ENCODE results near the gene NSUN2.

DNA sequence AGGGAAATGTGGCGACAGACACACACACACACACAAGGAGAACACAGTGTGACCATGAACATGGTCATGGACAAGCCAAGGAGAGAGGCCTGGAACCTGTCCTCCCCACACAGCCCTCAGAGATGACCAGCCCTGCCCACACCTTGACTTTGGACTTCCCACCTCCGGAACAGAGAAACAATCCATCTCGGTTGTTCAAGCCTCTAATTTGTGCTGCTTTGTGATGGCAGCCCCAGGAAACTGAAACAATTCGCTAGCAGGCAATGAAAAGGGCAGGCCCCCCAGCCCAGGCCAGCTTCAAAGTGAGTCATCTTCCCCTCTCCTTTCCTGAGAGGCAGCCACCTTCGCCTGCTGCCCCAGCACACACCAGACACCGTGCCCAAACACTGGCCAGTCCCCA, 47.7 kb downstream of the NSUN2 start:
- TF ChIP-seq JUN (IDR thresholded peaks at IDR 0.05) = no peak
- TF ChIP-seq HDAC2 (IDR thresholded peaks at IDR 0.05) = no peak
- TF ChIP-seq, protein P1, sequence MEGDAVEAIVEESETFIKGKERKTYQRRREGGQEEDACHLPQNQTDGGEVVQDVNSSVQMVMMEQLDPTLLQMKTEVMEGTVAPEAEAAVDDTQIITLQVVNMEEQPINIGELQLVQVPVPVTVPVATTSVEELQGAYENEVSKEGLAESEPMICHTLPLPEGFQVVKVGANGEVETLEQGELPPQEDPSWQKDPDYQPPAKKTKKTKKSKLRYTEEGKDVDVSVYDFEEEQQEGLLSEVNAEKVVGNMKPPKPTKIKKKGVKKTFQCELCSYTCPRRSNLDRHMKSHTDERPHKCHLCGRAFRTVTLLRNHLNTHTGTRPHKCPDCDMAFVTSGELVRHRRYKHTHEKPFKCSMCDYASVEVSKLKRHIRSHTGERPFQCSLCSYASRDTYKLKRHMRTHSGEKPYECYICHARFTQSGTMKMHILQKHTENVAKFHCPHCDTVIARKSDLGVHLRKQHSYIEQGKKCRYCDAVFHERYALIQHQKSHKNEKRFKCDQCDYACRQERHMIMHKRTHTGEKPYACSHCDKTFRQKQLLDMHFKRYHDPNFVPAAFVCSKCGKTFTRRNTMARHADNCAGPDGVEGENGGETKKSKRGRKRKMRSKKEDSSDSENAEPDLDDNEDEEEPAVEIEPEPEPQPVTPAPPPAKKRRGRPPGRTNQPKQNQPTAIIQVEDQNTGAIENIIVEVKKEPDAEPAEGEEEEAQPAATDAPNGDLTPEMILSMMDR (IDR thresholded peaks at IDR 0.05) = no peak
- TF ChIP-seq TFCP2L1 (CRISPR knock-in tag; IDR thresholded peaks at IDR 0.05) = no peak
- TF ChIP-seq ZSCAN20 (CRISPR knock-in tag; IDR thresholded peaks at IDR 0.05) = no peak
- no peak for TF ChIP-seq RAD21 (conservative IDR thresholded peaks at IDR 0.05 in 1 of 2, IDR thresholded peaks at IDR 0.05 in 1 of 2)
- TF ChIP-seq POLR2A (IDR thresholded peaks at IDR 0.05; ENCODE audit: low read length) = no peak
- no peak for TF ChIP-seq HEYL (CRISPR knock-in tag; IDR thresholded peaks at IDR 0.05)
